CD8-positive, alpha-beta memory T cell (primary cell): ENCODE measurements around the gene GARRE1. TPM values are rescaled to one million over a fixed set of nuclear protein-coding genes. Genes with fewer than 3 reads are reported as not detected.
"Not testable (repeated sequence)": the region's sequence is repeated elsewhere in the genome, so short reads cannot be mapped to it uniquely, and the experiment has no call there.

Source experiments
- CTCF ChIA-PET: fragments of 350-600 bp; sonication (Branson Sonifier 250); formaldehyde crosslinking; loops from one replicate; lab custom pipeline; 2021; ENCODE audit warnings: antibody characterized with exemption; lab: Charles Lee
- POLR2A ChIA-PET: fragments of 350-600 bp; sonication (Branson Sonifier 250); formaldehyde crosslinking; loops from one replicate; lab custom pipeline; 2021; ENCODE audit warnings: antibody characterized with exemption; lab: Charles Lee
- DNase-seq, 5 donors: peaks; one replicate each; pipeline versions ENCODE4 v3.0.0 to v3.0.0-alpha.2; 2020 to 2022; ENCODE audit warnings: mixed read lengths in 1 of 5
- H3K27ac ChIP-seq: one replicate; pipeline ENCODE4 v1.7.0; 2013; ENCODE audit warnings: low read depth, mild to moderate bottlenecking, low read length, moderate library complexity
- H3K27me3 ChIP-seq: 2 replicates; pipeline ENCODE4 v1.7.0; 2013; ENCODE audit warnings: low read length, mild to moderate bottlenecking; ENCODE audit not compliant: insufficient read depth, poor library complexity, severe bottlenecking
- H3K36me3 ChIP-seq: 2 replicates; pipeline ENCODE4 v1.7.0; 2013; ENCODE audit warnings: mild to moderate bottlenecking, low read length, moderate library complexity; ENCODE audit not compliant: insufficient read depth
- H3K4me1 ChIP-seq: 2 replicates; pipeline ENCODE4 v1.7.0; 2013; ENCODE audit warnings: mild to moderate bottlenecking, low read length, moderate library complexity; ENCODE audit not compliant: insufficient read depth
- H3K4me3 ChIP-seq: 2 replicates; pipeline ENCODE4 v1.7.0; 2013; ENCODE audit warnings: mild to moderate bottlenecking, low read length
- H3K9me3 ChIP-seq: 2 replicates; pipeline ENCODE4 v1.7.0; 2013; ENCODE audit warnings: mild to moderate bottlenecking, low read length
- H3K27ac Mint-ChIP-seq, 8 donors: one replicate each; pipeline ENCODE4 v1.8.0; 2020 to 2021; ENCODE audit warnings: mixed read lengths in 8 of 8, mild to moderate bottlenecking in 6 of 8, inconsistent platforms in 3 of 8, moderate library complexity in 3 of 8
- H3K27me3 Mint-ChIP-seq, 2 donors: one replicate each; pipeline ENCODE4 v1.8.0; 2020 to 2021; ENCODE audit warnings: mixed read lengths in 2 of 2, mild to moderate bottlenecking in 1 of 2, moderate library complexity in 1 of 2
- H3K36me3 Mint-ChIP-seq, 3 donors: one replicate each; pipeline ENCODE4 v1.8.0; 2020 to 2021; ENCODE audit warnings: mixed read lengths in 3 of 3, inconsistent platforms in 1 of 3, mild to moderate bottlenecking in 1 of 3
- H3K4me1 Mint-ChIP-seq, 3 donors: one replicate each; pipeline ENCODE4 v1.8.0; 2020 to 2021; ENCODE audit warnings: mixed read lengths in 3 of 3, inconsistent platforms in 1 of 3, mild to moderate bottlenecking in 1 of 3
- H3K4me3 Mint-ChIP-seq, 7 donors: one replicate each; pipeline ENCODE4 v1.8.0; 2020 to 2021; ENCODE audit warnings: mixed read lengths in 7 of 7, mild to moderate bottlenecking in 6 of 7, moderate library complexity in 4 of 7, inconsistent platforms in 2 of 7
- H3K9me3 Mint-ChIP-seq, 5 donors: one replicate each; pipeline ENCODE4 v1.8.0; 2020 to 2022; ENCODE audit warnings: mixed read lengths in 5 of 5, mild to moderate bottlenecking in 3 of 5, moderate library complexity in 2 of 5, inconsistent platforms in 1 of 5
- polyA plus RNA-seq: library from polyadenylated mRNA; unstranded; fragments of 300-500 nt; fragmentation: Illumina TruSeq; gene quantifications from one replicate; pipeline ENCODE4 v1.2.3, GENCODE V29; 2021
- total RNA-seq, 2 experiments: library from RNA; stranded (reverse); gene quantifications; one replicate each; pipeline ENCODE4 v1.2.3, GENCODE V29; 2021

The GARRE1 gene
- total and polyA plus RNA-seq, 3 experiments from 2014 or later = 6.1 to 13.5 (median 12.1) TPM

DNA sequence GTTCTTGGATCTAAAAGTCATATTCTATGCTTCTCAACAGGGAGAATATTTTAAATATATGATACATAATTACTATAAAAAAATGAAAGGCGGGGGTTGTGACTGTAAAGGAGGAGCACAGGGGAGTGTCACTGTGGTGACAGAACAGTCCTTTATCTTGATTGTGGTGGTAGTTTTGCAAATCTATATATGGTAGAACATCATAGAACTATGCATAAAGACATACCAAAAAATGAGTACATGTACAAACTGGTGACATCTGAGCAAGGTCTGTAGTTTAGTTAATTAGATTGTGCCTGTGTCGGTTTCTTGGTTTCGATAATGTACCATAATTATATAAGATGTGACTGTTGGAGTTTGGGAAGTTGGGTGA lies 38.7 kb upstream of the GARRE1 start:
- no peaks in the 10 kb centered on the region for H3K27me3 Mint-ChIP-seq
- peaks cover 28 to 59% (median 50%) of the 10 kb centered on the region in 3 donors for H3K4me1 Mint-ChIP-seq
- Histone ChIP-seq H3K36me3 (peaks cover 20% of the 10 kb centered on the region), H3K27me3 (no peaks in the 10 kb centered on the region), H3K4me3 (no peak overlapping the region), H3K9me3 (no peaks in the 10 kb centered on the region), H3K27ac (no peak overlapping the region), H3K4me1 (peaks cover 22% of the 10 kb centered on the region)
- H3K4me3 Mint-ChIP-seq = no peak overlapping the region
- peak overlapping the region in 1 of 8 donors; percentile 37 for H3K27ac Mint-ChIP-seq
- ChIA-PET POLR2A (no interaction called here), CTCF (no interaction called here)
- no peaks in the 10 kb centered on the region for H3K9me3 Mint-ChIP-seq
- no peak for DNase-seq
- peaks cover 2 to 65% (median 11%) of the 10 kb centered on the region in 3 donors for H3K36me3 Mint-ChIP-seq

DNA sequence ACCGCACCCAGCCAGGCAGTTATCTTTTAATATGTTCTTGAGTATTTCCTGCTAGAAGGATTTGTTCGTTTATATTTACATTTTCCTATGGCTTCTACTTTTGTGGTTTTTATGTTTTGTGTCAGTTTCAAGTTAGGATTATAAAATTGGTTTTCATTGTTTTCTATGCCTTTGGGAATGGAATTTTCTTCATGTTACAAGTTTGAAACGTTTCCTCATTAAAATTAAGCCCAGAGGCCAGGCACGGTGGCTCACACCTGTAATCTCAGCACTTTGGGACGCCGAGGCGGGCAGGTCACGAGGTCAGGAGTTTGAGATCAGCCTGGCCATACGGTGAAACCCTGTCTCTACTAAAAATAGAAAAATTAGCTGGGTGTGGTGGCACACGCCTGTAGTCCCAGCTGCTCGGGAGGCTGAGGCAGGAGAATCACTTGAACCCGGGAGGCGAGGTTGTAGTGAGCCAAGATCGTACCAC lies 37.6 kb upstream of the GARRE1 start:
- DNase-seq, H3K4me3 Mint-ChIP-seq, H3K27ac ChIP-seq, H3K9me3 Mint-ChIP-seq, H3K4me3 ChIP-seq, H3K27me3 ChIP-seq, H3K27me3 Mint-ChIP-seq, CTCF ChIA-PET, H3K9me3 ChIP-seq, POLR2A ChIA-PET: not testable (repeated sequence)
- Histone ChIP-seq H3K4me1 (peaks cover 24% of the 10 kb centered on the region), H3K36me3 (peaks cover 30% of the 10 kb centered on the region)
- H3K4me1 Mint-ChIP-seq = peaks cover 31 to 60% (median 57%) of the 10 kb centered on the region in 3 donors
- H3K36me3 Mint-ChIP-seq = peaks cover 3 to 67% (median 14%) of the 10 kb centered on the region in 3 donors
- peak overlapping the region in 2 of 8 donors; percentile 52 to 68 for H3K27ac Mint-ChIP-seq

DNA sequence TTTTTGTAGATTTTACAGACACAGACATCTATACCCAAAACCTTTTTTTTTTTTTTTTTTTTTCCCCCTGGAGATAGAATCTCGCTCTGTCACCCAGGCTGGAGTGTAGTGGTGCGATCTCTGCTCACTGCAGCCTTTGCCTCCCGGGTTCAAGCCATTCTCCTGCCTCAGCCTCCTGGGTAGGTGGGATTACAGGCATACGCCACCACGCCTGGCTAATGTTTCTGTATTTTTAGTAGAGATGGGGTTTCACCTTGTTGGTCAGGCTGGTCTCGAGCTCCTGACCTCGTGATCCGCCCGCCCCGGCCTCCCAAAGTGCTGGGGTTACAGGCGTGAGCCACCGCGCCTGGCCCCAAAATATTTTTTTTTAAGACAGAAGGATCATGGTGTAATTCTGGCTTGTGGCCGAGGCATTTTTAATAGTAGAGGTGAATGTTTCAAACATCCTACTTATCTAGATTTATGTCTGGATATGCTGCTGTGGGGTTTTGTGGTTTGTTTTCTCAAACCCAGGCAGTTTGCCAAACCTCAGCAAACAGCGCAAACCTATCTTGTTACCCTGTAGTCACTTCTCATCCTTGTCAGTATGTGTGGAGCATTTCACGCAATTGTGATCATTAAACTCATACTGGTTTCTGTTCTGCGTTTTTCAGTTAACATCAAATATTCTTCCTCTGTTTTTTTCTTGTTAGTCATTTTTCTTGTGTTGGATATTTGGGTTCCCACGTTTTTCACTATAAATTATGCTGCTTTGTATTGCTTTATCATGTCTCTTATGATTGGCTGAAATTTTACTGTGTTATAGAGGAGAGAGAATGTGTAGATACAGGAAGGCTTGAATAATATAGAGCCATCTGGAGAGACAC lies 36.2 kb upstream of the GARRE1 start:
- Histone ChIP-seq H3K9me3 (no peaks in the 10 kb centered on the region), H3K27me3 (no peaks in the 10 kb centered on the region), H3K27ac (no peak overlapping the region), H3K4me1 (peaks cover 24% of the 10 kb centered on the region), H3K36me3 (peaks cover 37% of the 10 kb centered on the region), H3K4me3 (peak overlapping the region; percentile 19)
- peak; percentile 43 to 88 (median 82) for DNase-seq
- ChIA-PET POLR2A (interaction anchor here (0.6 kb wide), 1 partner anchor 133 kb away, joined by 4 read pairs; no protein-coding TSS in a partner anchor), CTCF (interaction anchor here (0.7 kb wide), 1 partner anchor 45 kb away, joined by 5 read pairs; no protein-coding TSS in a partner anchor)
- Mint-ChIP-seq H3K36me3 (peaks cover 8 to 71% (median 18%) of the 10 kb centered on the region in 3 donors), H3K4me3 (peak overlapping the region; percentile 6 to 65 (median 52)), H3K4me1 (peaks cover 31 to 63% (median 61%) of the 10 kb centered on the region in 3 donors), H3K9me3 (no peaks in the 10 kb centered on the region), H3K27me3 (no peaks in the 10 kb centered on the region), H3K27ac (peak overlapping the region; percentile 60 to 90 (median 84))

DNA sequence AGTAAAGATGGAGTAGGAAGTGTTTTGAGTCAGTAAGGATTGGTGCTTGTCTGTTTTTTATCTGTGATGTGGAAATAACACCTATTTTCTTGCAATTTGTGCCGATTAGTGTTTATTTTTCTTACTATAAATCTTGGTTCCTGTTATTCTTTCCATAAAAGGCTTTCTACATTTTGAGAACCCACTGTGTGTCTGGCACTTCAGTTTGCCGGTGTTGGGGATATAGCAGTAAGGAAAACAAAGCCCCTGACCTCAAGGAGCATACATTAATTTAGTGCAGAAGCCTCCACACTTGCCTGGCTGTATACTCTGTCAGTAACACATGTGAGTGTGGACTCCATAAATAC lies 35.6 kb upstream of the GARRE1 start:
- peaks cover 24% of the 10 kb centered on the region for H3K4me1 ChIP-seq
- ChIA-PET POLR2A (no interaction called here), CTCF (interaction anchor here (0.9 to 1.0 kb wide), 2 partner anchors 9 to 43 kb away, joined by 3 read pairs; no protein-coding TSS in a partner anchor)
- H3K9me3 Mint-ChIP-seq = no peaks in the 10 kb centered on the region
- H3K4me3 Mint-ChIP-seq = peak overlapping the region in 6 of 7 donors; percentile 6 to 65 (median 48)
- H3K36me3 ChIP-seq = peaks cover 43% of the 10 kb centered on the region
- H3K27me3 Mint-ChIP-seq = no peaks in the 10 kb centered on the region
- peaks cover 36 to 66% (median 64%) of the 10 kb centered on the region in 3 donors for H3K4me1 Mint-ChIP-seq
- DNase-seq = no peak
- peak overlapping the region; percentile 31 to 90 (median 80) for H3K27ac Mint-ChIP-seq
- peak overlapping the region; percentile 19 for H3K4me3 ChIP-seq
- H3K27me3 ChIP-seq = no peaks in the 10 kb centered on the region
- no peaks in the 10 kb centered on the region for H3K9me3 ChIP-seq
- peaks cover 11 to 71% (median 22%) of the 10 kb centered on the region in 3 donors for H3K36me3 Mint-ChIP-seq
- H3K27ac ChIP-seq = no peak overlapping the region

DNA sequence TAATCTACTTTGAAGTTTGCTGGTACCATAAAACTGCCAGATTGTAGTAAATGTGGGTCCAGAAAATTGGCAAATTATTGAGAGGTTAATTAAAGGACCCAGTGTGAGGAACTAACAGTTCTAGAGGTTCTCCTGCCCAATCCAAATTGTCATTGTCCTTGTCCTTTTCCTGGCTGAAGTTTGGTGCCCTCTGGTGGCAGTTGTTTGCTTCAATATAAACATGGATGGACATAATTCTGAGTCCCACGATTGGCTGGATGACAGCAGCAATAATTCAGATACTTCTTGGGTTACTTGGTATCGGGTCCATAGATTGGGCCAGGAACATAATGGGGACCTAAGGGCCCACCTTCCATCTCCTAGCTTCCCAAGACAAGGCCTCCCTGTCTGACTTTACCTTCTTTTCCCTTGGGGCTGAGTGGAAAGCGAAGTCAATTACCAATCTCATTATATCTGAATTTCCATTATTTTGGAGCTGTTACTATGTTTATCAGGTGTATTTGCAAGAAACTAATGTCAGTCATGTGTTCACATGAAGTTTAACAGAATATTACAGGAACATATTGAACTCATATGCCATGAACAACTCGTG lies 33.8 kb upstream of the GARRE1 start:
- CTCF ChIA-PET = interaction anchor here (0.7 to 1.1 kb wide), 2 partner anchors 36 to 182 kb away, joined by 3 read pairs; no protein-coding TSS in a partner anchor
- peaks cover 44% of the 10 kb centered on the region for H3K36me3 ChIP-seq
- Mint-ChIP-seq H3K9me3 (no peaks in the 10 kb centered on the region), H3K27ac (peak overlapping the region in 5 of 8 donors; percentile 8 to 73 (median 60)), H3K36me3 (peaks cover 11 to 72% (median 30%) of the 10 kb centered on the region in 3 donors), H3K4me1 (peaks cover 45 to 69% (median 69%) of the 10 kb centered on the region in 3 donors), H3K27me3 (no peaks in the 10 kb centered on the region), H3K4me3 (no peak overlapping the region)
- no peaks in the 10 kb centered on the region for H3K27me3 ChIP-seq
- no peaks in the 10 kb centered on the region for H3K9me3 ChIP-seq
- POLR2A ChIA-PET = no interaction called here
- DNase-seq = peak; percentile 33 to 63 (median 43)
- no peak overlapping the region for H3K4me3 ChIP-seq
- H3K27ac ChIP-seq = no peak overlapping the region
- peaks cover 25% of the 10 kb centered on the region for H3K4me1 ChIP-seq

DNA sequence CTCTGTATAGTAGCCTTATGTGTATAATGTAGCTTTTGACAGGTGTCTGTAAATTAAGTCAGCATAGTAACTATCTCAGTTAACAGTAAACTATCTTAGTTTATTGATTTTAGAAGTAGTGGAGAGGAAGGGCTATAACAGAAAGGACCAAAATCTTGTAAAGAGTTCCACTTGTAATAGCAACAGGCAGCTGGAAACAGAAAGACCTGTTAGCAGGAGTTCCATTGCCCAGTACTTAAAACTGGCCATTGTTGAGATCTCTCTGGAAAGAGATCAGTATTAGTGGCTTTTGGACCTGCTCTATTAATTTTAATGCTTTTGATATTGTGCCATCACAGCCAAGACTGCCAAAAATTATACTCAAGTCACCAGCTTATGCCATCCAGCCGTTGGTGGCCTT lies 32.0 kb upstream of the GARRE1 start:
- Histone ChIP-seq H3K4me3 (no peak overlapping the region), H3K27me3 (no peaks in the 10 kb centered on the region), H3K9me3 (no peaks in the 10 kb centered on the region), H3K36me3 (peaks cover 55% of the 10 kb centered on the region), H3K4me1 (peaks cover 30% of the 10 kb centered on the region), H3K27ac (no peak overlapping the region)
- Mint-ChIP-seq H3K36me3 (peaks cover 11 to 80% (median 33%) of the 10 kb centered on the region in 3 donors), H3K27ac (no peak overlapping the region), H3K9me3 (no peaks in the 10 kb centered on the region), H3K4me1 (peaks cover 52 to 77% (median 75%) of the 10 kb centered on the region in 3 donors), H3K4me3 (no peak overlapping the region), H3K27me3 (no peaks in the 10 kb centered on the region)
- no peak for DNase-seq
- CTCF ChIA-PET = no interaction called here
- POLR2A ChIA-PET = no interaction called here

DNA sequence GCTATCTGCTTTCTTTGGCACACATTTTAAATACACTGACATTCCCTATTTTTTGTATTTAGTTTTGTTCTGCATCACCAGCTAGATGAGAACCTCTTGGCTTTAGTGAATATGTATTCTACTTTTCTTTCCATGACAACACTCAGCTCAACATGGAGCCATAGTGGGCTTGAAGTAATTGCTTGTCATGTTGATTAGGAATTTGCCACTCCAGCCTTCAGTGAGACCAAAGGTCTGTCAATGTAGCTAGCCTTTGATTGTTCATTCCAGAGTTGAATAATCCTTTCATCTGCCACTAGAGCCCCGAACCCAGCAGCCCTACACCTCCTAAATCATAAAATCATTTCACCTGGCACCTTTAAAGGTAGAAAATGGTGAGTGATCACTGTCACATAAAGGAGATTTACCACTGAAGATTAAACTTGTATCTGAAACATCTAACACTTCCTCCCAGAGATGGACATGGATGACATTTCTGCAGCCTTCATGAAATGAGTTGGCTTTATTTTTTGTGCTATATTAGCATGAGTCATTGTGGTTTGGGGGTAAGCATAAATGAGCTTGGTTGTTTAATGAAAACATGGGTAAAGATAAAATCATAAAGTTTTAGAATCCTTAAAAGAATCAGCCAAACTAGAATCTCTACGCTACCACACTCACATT lies 29.2 kb upstream of the GARRE1 start:
- Histone ChIP-seq H3K9me3 (no peaks in the 10 kb centered on the region), H3K4me1 (peaks cover 17% of the 10 kb centered on the region), H3K36me3 (peaks cover 62% of the 10 kb centered on the region), H3K27ac (no peak overlapping the region), H3K4me3 (no peak overlapping the region), H3K27me3 (no peaks in the 10 kb centered on the region)
- Mint-ChIP-seq H3K27ac (peak overlapping the region; percentile 34 to 87 (median 56)), H3K9me3 (no peaks in the 10 kb centered on the region), H3K4me3 (peak overlapping the region in 2 of 7 donors; percentile 9 to 41), H3K36me3 (peaks cover 11 to 90% (median 47%) of the 10 kb centered on the region in 3 donors), H3K4me1 (peaks cover 35 to 56% (median 50%) of the 10 kb centered on the region in 3 donors), H3K27me3 (no peaks in the 10 kb centered on the region)
- DNase-seq = no peak
- POLR2A ChIA-PET = interaction anchor here (1.3 kb wide), 1 partner anchor 52 kb away, joined by 3 read pairs; no protein-coding TSS in a partner anchor
- CTCF ChIA-PET = no interaction called here
